GM21381 (cell line): ENCODE results near the gene SLC5A9.

Source experiments
- ATAC-seq: cut with Tn5 transposase; IDR thresholded peaks from one replicate; pipeline ENCODE4 v1.9.1; 2021; ENCODE audit warnings: mild to moderate bottlenecking, moderate library complexity; ENCODE audit not compliant: unreplicated experiment

Gene SLC5A9

DNA sequence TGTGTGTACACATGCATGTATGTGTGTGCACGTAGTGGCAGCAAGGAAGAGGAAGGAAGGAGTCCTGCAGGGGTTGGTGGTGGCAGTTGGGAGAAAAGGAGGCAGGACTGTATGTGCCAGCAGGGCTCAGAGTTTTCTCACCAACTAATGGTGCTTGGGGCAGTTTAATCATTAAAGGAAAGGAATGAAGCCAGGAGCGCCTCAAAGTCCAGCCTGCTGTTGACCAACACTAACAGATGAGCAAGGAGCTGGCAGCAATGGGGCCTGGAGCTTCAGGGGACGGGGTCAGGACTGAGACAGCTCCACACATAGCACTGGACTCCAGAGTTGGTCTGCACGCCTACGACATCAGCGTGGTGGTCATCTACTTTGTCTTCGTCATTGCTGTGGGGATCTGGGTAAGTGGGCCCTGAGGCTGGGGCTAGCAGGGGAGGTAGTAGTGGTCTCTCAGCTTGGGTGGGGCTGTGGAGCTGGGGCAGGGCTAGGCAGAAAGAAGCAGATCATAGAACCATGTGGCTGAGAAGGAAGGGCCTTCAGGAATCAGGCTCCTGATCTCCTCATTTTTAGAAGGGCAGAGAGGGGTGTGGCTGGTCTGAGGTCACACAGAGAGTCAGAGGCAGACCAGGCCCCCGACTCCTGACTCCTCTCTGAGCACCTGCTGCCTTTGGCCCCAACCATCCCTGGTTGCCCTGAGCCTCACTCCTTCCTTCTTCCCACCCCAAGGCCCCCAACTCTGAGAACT lies at the start of gene SLC5A9:
Gene SLC5A9, plus strand, starts transcription at position 216 of the 742 bp plus-strand sequence. Its CDS starts 21 bp downstream, at position 237.
- no peak for ATAC-seq

DNA sequence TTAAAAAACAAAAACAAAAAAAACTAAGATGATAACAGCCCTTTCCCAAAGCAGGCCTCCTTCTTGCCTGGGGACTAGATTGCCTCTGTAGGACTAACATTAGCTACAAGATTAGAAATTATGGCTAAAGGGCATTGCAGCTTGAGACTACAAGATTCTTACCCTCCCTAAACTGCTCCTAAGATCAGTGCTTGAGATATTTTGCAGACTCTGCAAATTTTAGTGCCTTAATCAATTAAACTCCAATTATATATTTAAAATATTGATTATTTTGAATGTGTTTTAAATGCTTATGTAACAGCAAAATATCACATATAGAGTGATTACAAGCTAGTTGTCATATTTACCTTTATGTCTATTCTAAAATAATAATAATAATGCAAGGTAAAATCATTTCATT lies 47.4 kb upstream of the SLC5A9 start:
- ATAC-seq, result no peak

DNA sequence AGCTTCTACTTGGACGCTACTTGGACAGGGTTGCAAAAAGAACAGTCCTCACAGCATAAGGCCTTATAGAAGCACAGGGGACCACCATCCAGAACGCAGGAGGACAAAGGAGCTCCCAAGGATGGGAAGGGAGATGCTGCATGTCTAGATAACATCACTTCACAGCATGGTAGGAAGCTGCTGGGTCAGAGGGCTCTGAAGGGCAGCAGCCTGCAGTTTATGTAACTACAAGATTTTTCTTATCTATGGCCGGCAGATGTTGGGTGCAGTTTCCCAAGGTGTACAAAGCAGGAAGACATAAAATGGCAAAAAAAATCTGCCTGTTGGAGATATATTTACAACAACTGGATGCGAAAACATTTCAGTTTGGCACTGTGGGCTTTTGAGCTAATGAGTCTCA lies 45.3 kb upstream of the SLC5A9 start:
- no peak for ATAC-seq

DNA sequence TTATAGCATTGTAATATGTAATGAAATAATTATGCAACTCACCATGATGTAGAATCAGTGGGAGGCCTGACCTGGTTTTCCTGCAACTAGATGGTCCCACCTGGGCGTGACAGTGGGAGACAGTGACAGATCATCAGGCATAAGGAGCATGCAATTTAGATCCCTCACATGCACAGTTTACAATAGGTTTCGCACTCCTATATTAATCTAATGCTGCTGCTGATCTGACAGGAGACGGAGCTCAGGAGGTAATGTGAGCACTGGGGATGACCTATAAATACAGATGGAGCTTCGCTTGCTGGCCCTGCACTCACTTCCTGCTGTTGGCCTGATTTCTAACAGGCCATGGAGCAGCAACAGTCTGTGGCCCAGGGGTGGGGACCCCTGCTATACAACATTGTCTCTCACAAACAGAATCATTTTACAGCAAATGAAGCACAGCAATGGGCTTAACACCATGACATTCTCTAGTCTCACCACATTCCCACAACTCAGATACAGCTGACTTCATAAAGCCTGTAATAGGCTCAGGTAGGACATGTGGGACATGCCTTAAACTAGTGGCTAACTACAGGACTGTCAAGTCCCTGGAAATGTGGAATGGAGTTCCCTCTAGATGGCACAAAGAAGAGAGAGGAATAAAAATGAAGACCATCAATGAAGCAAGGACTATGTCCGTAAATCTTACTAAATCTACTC lies 40.7 kb upstream of the SLC5A9 start:
- peak; percentile 20 for ATAC-seq

DNA sequence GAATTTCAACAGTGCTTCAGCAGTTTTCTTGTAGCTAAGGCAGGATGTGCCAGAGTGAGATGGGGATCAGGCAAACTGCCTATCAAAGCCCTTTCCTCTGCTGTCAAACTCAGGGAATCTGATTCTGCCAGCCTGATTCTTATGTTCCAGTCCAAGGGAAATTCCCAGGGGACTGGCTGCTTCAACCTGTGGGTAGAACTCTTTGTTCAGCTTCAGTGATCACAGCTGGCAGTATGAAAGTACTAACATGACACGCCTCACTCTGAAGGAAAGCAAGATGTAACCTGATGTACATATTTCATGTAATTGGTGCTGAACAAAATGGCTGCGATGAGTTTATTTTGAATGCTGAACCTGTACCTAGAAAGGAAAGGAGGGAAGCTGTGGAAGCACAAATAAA lies 40.1 kb upstream of the SLC5A9 start:
- peak; percentile 77 for ATAC-seq

DNA sequence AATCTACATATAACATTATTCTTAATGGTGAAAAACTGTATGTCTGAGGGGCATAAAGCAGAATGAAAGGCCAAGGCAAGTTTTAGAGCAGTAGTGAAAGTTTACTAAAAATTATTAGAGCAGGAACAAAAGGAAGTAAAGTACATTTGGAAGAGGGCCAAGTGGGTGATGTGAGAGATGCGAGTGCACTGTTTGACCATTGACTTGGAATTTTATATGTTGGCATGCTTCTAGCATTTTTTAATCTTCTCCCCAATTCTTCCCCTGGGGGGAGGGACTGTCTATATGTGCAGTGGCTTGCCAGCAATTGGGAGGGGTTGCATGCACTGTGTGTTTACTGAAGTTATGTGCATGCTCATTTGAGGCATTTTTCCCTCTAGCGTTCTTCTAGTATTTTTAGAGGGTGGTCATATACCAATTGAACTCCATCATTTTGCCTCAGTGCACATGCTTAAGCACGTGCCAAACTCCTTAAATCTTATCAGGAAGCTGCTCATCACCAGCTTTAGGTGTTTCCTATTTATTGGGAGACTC lies 36.1 kb upstream of the SLC5A9 start:
- no peak for ATAC-seq

DNA sequence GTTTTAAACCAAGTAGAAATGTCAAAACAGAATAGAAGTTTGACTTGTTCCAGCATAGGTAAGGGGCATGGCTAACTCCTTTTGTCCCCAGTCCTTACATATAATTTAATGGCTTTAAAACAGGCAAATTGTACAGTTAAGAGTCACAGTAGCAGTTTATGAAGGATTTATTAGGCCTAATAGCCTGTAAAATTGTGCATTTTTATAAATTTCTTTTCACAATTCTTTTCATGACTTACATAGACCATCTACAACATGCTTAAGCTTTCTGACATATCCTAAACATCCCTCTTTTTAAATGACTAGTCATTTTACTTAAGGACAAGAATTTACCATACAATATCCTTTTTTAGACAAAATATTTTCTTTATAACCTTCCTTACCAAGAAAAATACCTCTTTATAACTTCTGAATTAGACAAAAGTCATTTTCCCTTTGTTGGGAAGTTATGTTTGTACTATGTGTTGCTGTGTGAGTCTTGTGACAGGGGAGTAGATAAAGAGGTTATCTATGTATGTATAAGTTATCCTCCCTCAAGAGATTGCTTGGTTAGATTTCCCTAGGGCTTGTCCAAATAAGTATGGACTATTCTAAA lies 34.5 kb upstream of the SLC5A9 start:
- ATAC-seq, result no peak

DNA sequence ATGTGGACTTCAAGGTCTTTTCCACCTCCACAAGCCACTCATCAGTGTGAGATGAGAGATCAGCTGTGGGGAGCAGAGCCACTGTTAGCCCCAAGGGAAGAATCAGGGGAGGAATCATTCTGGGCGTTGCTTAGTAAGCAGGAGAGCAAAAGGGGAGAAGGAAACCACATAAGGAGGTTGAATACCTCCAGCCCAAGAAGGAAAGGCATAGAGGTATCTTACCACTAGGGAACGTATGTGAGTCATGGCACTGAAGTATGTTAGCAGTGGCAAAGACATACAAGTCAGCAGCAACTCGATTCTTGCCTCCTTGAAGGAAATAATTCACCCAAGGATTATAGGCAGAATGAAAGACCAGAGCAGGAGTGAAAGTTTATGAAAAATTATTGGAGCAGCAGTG lies 31.6 kb upstream of the SLC5A9 start:
- no peak for ATAC-seq

DNA sequence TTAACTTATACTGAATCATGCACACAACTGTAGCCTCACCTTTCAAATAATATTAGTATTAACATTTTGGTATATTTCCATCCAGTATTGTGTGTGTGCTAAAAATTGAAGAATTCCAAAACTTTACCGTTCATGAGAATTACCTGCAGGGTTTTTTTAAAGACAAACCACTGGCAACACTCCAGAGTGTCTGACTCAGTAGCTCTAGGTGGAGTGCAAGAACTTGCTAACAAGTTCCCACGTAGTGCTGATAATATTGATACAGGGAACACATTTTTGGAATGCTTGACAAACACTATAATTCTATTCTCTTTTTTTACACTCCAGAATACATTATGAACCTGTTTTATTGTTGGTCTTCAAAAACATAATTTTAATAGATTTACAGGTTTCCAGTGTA lies 27.7 kb upstream of the SLC5A9 start:
- ATAC-seq, result no peak

DNA sequence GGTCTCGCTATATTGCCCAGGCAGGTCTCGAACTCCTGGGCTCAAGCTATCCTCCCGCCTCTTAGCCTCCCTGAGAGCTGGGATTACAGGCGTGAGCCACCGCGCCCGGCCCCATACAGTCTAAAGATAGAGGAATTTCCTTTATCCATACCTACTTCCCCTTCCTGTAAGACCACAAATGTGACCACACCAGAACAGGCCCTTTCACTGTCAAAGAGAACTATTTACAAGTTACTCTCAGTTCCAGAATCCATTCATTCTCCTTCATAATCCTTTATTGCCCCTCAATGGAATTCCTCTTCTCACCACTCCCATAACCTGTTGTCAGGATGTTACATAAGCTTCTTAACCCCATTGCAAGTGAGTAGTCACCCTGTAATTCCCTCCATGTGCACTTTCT lies 26.3 kb upstream of the SLC5A9 start:
- no peak for ATAC-seq

DNA sequence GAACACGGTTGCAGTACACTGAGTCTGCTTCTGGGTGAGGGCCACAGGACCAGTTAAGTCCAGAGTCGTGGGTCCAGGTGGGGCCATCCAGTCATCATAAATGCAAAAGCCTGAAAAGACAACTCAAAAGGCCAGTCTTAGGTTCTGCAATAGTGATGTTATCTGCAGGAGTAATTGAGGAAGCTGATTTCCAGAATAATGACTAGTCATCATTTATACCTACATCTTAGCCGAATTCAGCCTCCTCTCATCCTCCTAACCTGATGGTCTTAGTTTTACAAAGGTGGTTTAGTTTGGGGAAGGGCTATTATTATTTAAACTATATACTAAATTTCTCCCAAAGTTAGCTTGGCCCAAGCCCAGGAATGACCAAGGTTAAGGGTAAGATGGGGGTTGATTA lies 23.5 kb upstream of the SLC5A9 start:
- no peak for ATAC-seq

DNA sequence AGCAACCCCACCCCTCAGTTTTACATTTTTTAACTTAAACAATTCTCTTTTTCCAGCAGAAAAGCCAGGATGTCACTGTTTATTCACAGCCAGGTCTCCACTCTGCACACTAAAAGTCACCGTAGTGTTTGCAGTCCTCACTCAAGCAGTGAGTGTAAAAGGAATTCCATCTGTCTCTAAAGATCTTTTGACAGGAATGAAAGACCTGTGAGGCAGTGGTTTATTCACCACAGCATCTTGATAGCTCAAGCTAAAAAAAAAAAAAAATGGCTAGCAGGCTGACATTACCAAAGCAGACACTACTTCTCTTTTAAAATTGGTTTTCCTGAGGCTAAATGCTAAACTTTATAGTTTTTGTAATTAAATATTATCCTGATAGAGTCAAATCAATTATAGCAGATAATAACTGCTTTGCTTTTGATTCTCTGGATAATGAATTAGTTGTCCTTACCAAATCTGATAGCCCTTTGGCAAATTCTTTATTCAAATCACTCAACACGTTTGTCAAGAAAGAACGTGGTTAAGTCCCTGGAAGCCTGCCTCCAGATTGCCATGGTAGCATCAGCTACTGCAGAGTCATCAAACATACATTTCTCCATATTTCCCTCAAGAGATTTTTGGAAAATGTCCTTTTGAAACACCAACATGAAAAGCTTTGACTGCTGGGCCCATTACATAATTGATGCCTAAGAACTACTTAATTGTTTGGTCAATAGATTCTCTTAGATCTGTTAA lies 22.2 kb upstream of the SLC5A9 start:
- no peak for ATAC-seq

DNA sequence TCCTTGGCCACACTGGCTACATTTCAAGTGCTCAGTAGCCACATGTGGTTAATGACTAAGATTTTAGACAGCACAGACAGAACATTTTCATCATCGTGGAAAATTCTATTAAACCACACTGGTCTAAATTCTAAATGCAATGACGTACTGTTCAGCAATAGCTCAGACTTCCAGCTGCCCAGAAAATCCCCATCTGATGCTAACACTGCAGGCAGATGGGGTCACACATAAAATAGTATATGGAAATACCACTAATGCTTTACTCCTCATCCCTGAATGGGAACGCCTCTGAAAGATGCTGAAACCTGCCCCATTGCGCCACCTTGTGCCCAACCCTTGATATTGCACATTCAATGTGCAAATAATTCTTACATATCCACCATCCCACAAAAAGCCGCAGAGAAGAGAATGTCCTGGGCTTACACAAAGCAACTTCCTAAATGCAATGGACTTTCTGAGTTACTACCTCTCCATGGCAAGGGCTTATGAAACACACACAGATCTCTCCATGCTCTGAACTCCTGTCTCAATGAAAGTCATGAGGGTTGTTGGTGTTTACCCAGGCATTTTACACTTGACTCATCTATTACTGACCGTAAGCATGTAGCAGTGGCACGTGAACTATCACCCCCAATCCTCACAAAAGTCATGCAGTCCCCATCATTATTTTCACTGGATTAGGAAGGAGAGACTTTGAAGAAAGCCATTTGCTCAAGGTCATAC lies 20.3 kb upstream of the SLC5A9 start:
- ATAC-seq, result no peak

DNA sequence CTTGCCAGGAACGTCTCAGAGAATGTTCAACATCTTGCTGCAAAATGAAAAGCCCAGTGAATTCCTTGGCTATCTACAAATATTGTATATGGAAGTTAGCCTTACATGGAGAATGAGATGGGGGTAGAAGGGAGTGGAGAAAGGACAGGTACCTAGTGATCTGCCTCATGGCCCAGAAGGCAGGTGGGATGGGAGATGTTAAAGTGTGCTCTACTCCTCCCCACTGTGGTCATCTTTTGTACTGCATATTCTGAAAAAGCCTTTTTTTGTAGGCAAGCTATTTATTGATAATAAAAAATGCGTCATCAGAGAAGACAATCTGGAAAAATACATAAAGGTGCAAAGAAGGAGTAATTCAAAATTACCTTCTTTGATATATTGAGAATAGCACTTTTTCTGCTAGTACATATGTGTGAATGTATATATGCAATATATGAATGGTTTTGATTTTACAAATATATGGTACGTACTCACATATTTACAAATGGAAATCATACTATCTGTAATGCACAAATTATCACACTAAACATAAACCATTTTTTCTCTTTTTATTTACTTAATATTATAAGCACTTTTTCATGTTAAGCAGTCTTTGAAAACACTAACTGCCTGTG lies 19.1 kb upstream of the SLC5A9 start:
- no peak for ATAC-seq

DNA sequence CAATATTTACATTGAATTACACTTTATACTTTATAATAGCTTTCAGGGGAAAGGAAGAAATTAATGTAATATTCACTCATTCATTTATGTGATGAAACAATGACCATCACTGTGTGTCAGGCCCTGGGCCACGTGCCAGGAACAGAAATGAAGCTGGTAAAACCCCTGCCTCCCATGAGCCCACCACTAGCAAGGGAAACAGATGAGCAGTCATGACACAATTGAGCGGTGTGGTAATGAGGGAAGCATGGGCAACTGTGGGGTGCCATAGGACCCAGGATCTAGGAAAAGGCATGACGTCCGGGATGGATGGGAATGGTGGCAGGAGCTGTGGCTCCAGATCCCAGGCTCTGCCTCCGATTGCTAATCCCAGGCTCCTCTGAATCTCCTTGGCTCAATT lies 17.0 kb upstream of the SLC5A9 start:
- ATAC-seq, result no peak

DNA sequence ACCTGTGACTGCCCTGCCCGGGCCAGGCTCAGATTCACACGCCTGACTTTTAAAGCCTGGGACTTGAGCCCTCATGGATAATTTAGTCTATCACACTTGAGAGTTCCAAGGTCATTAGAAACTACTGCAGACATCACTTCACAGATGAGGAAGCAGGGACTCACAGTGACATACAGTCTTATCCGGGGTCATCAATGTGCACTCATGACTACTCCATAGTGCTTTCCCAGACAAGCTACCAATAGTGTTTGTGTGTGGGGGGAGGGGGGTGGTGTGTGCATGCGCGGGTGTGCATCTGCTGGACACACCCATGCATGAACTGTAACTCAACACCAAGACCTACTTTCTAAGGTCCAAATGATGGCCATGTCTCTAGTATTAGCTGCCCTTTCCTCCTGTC lies 16.1 kb upstream of the SLC5A9 start:
- ATAC-seq, result no peak

DNA sequence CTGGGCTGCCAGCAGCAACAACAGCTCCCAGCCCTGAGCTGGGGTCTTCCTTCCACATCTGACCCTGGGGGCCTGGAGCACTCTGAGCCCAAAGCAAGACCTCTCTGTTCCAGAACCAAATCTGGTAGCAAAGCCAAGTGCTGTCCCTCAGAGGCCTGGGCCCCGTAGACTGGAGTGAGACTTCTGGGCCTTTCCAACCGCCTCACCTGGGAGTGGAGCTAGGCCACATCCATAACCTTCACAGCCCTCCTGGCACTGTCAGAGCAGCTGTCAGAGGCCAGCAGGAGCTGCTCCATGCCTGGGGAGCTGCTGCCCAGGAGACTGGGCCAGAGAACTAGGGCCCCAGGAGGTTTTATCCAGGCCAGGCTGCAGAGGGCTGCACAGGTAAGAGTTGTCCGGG lies 15.4 kb upstream of the SLC5A9 start:
- ATAC-seq, result no peak

DNA sequence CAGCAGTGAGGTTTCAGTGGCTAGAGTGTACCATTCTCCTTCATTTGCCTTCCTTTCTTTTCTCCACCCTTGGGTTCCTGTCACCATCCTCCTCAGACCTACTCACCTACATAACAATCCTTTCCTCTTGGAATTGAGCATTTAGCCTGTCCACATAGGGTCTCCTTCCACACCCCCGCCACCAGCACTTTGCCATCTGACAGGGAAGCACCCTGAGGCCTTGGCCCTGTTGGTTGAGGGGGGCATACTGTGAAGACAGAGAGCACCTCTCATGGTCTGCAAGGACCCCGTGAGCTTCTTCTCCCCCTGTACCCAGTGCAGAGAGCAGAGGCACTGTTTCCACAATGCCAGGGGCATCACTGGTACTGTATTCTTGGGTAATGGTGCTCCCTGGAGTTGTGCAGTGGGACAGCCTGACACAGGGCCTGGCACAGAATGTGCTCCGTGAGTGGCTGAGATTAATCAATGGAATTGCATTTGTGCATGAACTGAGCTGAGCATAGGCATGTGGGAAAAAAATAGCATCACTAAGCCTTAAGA lies 14.9 kb upstream of the SLC5A9 start:
- ATAC-seq, result no peak

DNA sequence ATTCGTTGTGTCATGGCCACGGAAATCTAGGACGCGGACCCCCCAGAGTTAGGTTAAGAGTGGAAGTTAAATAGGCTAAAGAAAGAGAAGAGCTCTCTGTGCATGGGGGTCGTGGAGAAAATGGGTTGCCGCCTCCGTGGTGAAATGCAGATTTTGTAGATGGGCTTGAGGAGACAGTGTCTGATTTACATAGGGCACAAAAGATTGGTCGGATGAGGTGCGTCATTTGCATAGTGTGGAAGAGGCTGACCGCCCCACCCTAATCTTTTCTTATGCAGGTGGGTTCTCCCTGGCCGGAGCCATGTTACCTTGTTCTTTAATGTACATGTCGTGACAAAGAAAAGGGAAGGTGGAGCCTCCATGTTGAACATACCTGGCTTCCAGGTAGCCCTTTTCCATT lies 14.3 kb upstream of the SLC5A9 start:
- ATAC-seq, result no peak

DNA sequence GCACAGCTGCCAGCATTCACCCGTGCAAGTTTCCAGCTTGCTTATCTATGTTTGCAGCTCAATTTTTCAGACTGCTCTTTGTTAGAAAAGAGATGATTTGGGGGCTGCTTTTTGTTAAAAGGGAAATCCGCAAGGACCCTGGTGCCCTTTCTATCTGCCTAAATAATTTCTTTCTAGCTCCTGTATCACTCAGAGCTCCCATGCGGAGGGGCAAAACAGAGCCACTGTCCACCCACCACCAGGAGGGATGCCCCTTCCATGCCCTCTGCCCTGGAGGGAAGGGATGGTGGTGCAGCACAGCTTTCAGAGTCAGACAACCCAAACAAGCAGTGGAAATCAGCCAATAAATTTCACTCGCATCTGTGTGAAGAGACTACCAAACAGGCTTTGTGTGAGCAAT lies 13.9 kb upstream of the SLC5A9 start:
- ATAC-seq, result no peak
